PC-9 (cell line): ENCODE measurements around the gene RAB11FIP4.

Experiments
- EZH2 ChIP-seq: fragments of 200-600 bp; sonication (generic); IDR thresholded peaks from 2 replicates; pipeline ENCODE4 v1.8.0; 2017; ENCODE audit warnings: antibody characterized with exemption, low read depth
- TF ChIP-seq, protein P1 (sequence below): fragments of 200-600 bp; sonication (generic); conservative IDR thresholded peaks from 2 replicates; pipeline ENCODE4 v1.6.1; 2017; ENCODE audit warnings: mixed run types, antibody characterized with exemption, mild to moderate bottlenecking, moderate library complexity

DNA sequence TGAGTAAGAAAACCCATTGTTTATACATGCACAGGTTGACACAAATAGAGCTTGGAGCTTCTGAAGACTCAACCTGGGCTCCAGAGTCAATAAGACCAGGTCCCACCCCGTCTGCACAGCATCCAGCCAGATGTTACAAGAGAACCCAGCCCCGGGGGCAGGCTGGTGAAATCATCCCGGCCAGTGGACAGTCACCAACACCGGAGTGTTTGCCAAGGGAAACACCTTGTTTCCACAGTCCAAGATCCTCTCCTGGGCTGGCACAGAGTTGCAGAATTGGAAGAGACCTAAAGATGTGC, 90.3 kb downstream of the RAB11FIP4 start:
- TF ChIP-seq, protein P1, sequence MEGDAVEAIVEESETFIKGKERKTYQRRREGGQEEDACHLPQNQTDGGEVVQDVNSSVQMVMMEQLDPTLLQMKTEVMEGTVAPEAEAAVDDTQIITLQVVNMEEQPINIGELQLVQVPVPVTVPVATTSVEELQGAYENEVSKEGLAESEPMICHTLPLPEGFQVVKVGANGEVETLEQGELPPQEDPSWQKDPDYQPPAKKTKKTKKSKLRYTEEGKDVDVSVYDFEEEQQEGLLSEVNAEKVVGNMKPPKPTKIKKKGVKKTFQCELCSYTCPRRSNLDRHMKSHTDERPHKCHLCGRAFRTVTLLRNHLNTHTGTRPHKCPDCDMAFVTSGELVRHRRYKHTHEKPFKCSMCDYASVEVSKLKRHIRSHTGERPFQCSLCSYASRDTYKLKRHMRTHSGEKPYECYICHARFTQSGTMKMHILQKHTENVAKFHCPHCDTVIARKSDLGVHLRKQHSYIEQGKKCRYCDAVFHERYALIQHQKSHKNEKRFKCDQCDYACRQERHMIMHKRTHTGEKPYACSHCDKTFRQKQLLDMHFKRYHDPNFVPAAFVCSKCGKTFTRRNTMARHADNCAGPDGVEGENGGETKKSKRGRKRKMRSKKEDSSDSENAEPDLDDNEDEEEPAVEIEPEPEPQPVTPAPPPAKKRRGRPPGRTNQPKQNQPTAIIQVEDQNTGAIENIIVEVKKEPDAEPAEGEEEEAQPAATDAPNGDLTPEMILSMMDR: no peak
- no peak for TF ChIP-seq EZH2
